ENCODE results near the gene ARMH3. TPM values are rescaled to one million over a fixed set of nuclear protein-coding genes. Genes with fewer than 3 reads are reported as not detected.

Gene ARMH3, protein sequence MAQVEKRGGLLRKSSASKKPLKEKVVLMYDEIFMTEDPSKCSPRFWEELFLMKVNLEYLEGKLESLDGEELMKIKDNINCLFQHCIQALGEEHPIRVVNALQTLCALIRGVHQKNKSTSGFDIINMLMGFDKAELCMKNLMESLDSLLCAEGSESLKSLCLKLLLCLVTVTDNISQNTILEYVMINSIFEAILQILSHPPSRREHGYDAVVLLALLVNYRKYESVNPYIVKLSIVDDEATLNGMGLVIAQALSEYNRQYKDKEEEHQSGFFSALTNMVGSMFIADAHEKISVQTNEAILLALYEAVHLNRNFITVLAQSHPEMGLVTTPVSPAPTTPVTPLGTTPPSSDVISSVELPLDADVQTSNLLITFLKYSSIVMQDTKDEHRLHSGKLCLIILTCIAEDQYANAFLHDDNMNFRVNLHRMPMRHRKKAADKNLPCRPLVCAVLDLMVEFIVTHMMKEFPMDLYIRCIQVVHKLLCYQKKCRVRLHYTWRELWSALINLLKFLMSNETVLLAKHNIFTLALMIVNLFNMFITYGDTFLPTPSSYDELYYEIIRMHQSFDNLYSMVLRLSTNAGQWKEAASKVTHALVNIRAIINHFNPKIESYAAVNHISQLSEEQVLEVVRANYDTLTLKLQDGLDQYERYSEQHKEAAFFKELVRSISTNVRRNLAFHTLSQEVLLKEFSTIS
- total RNA-seq = 6.4 and 8.1 TPM in 2 replicates

DNA sequence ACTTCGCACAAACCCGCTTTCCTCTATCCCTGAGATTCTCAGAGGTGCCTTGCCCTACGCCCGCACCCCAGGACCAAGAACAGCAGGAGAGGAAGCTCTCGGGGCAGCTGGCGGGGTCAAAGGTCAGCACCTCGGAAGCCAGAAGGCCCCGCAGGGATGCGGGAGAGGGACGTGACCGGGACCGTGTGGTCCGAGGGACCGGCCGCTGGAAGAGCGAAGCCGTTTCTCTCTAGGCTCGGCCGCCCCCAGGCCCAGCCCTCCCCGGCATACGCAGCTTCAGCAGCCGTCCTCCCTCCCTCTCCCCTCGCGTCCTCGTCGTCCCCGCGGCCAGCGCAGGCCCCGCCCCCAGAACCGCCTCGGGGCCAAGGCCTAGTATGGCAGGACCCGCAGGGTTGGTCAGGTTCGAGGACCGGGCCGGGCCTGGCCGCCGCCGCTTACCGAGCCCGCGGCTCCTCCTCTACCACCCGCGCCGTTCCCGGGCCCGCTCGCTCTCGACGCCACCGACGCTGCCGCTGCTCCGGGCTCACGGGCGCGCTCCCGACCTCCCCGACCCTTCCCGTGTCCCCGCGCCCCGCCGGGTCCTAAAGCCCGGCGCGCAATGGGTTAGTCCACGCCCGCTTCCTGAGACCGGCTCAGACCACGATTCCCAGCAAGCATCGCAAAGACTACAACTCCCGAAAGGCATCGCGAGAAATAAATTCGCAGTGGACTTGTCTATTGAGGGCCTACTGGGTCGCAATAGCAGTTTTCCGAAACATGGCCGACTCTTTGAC is at the start of gene ARMH3:
ARMH3 (minus strand) TSS at position 527 of the 773 bp plus-strand sequence. CDS start 16,059 bp downstream, outside the sequence.

DNA sequence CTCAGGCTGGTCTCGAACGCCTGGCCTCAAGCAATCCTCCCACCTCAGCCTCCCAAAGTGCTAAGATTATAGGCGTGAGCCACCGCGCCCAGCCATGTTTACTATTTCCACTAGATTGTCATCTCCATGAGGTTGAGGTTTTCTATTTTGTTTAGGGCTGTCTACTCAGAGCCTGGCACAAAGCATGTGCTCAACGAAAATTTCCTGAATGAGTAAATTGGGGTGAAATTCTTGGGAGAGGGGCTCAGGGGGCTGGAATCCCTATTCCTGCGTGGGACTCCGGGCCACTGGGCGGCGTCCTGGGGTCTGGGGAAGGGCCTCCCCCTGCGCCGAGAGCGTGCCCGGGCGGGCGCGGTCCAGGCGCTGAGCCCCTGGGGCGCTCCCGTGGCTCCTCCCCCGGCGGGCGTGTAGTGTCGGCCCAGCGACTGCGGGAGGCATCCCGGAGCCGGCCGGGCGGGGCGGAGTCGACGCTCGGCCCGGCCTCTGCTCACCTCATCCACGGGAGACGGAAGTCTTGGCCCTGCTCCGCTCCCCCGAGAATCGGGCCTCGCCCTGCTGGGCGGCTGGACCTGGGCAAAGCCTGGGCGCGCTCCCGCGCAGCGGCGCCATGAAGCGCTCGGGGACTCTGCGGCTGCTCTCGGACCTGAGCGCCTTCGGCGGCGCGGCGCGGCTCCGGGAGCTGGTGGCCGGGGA is 9.0 kb upstream of the ARMH3 start, which contains the start of gene HPS6:
HPS6 (plus strand) TSS at position 482 of the 693 bp plus-strand sequence; CDS start at position 608, 126 bp downstream.

DNA sequence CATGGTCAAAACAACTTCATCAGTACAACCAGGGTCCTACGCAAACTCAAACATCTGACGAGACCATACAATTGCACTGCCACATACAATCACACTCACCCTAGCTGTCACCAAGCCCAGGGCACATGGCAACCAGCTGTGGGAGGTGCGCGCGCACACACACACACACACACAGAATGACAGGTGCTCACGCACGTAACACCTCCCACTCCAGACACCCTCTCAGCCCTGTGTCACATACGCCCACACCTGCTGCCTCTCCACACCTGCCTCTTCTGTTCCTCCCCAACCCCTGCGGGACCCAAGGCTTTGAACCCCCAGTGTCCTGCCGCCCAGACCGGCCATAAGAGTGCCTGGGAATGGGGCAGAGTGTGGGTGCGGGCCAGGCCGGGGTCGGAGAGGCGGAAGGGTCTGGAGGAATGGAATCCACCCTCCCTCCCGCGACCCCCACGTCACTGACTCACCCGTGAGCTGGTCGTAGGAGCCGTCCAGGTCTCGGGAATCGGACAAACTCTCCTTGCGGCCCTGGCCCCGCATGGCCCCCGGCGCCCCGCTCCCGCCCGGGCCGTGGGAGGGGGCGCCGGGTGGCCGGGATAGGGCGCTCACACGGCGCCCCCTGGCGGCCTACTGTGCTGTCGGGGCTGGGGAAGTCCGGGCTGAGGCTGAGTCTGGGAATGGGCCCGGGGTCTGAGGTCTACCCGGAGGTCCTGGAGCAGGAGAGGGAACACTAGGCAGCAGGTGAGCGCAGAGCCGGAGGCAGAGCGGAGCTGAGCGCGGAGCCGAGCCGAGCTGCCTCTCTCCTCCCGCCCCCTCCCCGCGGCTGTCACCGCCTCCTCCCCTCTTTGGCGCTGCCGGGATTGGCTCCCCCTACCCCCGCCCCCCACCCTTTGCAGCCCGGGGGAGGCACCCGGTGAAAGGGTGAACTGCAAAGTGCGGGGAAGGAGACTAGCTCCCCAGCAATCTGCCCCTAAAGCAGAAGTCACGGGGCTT is 212.6 kb downstream of the ARMH3 start, which contains the start of gene KCNIP2:
KCNIP2 (minus strand) TSS at position 769 of the 990 bp plus-strand sequence; CDS start at position 537, 232 bp downstream.

DNA sequence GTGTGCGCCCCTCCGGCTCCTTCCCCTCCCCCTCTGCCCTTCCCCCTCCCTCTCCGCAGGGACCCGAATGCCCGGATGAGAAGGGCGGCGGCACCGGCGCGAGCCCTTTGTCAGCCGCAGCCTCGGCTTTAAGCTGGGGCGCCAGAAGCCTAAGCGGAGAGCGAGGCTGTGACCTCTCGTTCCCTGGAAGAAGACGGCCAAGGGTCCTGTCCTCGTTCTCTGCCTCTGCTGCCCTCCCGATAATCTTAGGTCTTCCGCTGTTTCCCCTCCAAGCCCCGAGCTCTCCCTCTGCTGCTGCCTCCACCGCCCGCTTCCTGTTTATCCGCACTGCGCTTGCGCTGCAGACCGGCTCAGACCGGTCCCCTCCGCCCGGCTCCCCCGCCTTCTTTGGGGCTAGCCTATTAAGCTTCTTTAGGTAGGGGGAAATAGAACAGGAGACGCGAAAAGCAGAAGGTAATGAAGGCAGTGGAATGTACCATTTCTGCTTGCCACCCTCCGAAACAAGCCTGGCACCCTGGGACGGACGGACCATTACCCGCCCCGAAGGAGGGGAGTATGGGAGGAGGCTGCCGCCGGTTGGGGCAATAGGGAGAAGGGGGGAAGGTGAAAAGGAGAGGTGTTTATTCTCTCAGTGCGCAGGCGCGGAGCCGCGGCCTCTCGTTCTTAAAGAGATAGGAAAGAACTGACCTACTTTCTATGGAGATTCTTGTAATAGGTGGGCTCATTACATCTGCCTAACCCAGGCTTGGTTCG is 237.7 kb downstream of the ARMH3 start, which contains the start of gene OGA:
OGA (minus strand) TSS at position 326 of the 753 bp plus-strand sequence. CDS start 422 bp downstream, outside the sequence.

Other genes starting within 250 kb of the ARMH3 start
- gene OGA, start 237.7 kb downstream of the ARMH3 start, total RNA-seq = 93.9 and 126 TPM in 2 replicates
- 0.28 and 1.8 TPM in 2 replicates for gene KCNIP2, start 212.4 kb downstream of the ARMH3 start, total RNA-seq
- gene HPS6, start 9.2 kb upstream of the ARMH3 start, total RNA-seq = 21.0 and 29.0 TPM in 2 replicates
- 45.2 and 52.0 TPM in 2 replicates for gene LDB1, start 64.2 kb upstream of the ARMH3 start, total RNA-seq
- gene PPRC1, start 76.9 kb upstream of the ARMH3 start, total RNA-seq = 7.0 and 11.1 TPM in 2 replicates
- gene NOLC1, start 96.2 kb upstream of the ARMH3 start, total RNA-seq = 22.5 and 29.7 TPM in 2 replicates
- 0.85 and 1.2 TPM in 2 replicates for gene ELOVL3, start 170.1 kb upstream of the ARMH3 start, total RNA-seq
- gene PITX3, start 185.3 kb upstream of the ARMH3 start, total RNA-seq = 0.14 and 0.18 TPM in 2 replicates
- gene GBF1, start 189.4 kb upstream of the ARMH3 start, total RNA-seq = 17.4 and 19.4 TPM in 2 replicates